ENCODE results near the gene CNOT6.

DNA sequence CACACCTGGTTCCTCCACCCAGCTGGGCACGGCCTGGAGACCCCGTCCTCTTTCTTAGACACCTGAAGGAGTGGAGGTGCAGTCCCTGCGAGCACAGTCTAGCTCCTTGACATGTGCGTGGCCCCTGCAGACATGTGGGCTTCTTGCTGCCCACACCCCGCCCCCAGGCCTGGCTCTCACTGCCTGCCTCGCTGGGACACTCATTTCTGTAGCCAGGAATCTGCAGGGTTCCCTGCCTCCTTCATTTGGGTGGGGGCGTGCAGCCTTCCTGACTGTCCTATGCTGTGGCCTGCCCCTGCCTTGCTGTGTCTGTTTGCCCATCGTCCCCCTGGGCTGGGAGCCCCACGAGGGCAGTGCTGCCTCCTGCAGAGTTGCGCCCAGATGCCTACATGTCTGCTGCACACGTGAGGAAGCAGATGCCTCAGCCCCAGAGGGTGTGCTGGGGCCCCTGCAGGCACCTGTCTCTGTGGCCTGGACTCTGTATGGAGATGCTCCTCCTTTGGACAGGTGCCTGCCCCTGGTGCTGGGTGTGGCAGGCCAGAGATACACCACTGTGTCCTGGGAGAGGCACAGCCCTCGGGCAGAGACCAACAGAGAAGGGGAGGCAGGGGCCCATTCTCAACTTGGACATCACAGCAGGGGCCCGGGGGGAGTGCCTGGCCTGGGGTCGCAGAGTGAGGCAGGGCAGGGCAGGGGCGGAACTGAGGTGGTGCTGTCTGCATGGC, 132.6 kb downstream of the CNOT6 start:
- TF ChIP-seq, protein P1, sequence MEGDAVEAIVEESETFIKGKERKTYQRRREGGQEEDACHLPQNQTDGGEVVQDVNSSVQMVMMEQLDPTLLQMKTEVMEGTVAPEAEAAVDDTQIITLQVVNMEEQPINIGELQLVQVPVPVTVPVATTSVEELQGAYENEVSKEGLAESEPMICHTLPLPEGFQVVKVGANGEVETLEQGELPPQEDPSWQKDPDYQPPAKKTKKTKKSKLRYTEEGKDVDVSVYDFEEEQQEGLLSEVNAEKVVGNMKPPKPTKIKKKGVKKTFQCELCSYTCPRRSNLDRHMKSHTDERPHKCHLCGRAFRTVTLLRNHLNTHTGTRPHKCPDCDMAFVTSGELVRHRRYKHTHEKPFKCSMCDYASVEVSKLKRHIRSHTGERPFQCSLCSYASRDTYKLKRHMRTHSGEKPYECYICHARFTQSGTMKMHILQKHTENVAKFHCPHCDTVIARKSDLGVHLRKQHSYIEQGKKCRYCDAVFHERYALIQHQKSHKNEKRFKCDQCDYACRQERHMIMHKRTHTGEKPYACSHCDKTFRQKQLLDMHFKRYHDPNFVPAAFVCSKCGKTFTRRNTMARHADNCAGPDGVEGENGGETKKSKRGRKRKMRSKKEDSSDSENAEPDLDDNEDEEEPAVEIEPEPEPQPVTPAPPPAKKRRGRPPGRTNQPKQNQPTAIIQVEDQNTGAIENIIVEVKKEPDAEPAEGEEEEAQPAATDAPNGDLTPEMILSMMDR (IDR thresholded peaks at IDR 0.05; ENCODE audit: low read depth, low read length, missing input control) = no peak
- TF ChIP-seq, protein P2, sequence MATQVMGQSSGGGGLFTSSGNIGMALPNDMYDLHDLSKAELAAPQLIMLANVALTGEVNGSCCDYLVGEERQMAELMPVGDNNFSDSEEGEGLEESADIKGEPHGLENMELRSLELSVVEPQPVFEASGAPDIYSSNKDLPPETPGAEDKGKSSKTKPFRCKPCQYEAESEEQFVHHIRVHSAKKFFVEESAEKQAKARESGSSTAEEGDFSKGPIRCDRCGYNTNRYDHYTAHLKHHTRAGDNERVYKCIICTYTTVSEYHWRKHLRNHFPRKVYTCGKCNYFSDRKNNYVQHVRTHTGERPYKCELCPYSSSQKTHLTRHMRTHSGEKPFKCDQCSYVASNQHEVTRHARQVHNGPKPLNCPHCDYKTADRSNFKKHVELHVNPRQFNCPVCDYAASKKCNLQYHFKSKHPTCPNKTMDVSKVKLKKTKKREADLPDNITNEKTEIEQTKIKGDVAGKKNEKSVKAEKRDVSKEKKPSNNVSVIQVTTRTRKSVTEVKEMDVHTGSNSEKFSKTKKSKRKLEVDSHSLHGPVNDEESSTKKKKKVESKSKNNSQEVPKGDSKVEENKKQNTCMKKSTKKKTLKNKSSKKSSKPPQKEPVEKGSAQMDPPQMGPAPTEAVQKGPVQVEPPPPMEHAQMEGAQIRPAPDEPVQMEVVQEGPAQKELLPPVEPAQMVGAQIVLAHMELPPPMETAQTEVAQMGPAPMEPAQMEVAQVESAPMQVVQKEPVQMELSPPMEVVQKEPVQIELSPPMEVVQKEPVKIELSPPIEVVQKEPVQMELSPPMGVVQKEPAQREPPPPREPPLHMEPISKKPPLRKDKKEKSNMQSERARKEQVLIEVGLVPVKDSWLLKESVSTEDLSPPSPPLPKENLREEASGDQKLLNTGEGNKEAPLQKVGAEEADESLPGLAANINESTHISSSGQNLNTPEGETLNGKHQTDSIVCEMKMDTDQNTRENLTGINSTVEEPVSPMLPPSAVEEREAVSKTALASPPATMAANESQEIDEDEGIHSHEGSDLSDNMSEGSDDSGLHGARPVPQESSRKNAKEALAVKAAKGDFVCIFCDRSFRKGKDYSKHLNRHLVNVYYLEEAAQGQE (IDR thresholded peaks at IDR 0.05) = no peak
- TF ChIP-seq RAD21 (IDR thresholded peaks at IDR 0.05) (no peak), NR2F2 (IDR thresholded peaks at IDR 0.05) (no peak), GABPA (IDR thresholded peaks at IDR 0.05 in 1 of 2, conservative IDR thresholded peaks at IDR 0.05 in 1 of 2) (no peak), FOXA2 (IDR thresholded peaks at IDR 0.05) (no peak), EGR1 (IDR thresholded peaks at IDR 0.05; ENCODE audit: low read depth in 2 of 2) (no peak), SP1 (IDR thresholded peaks at IDR 0.05) (no peak), RXRA (IDR thresholded peaks at IDR 0.05) (no peak)
